Inflammatory macrophage treated with lipopolysaccharide for 4 hours (primary cell): ENCODE data around the gene RGS5.
"Not testable (repeated sequence)": the region's sequence is repeated elsewhere in the genome, so short reads cannot be mapped to it uniquely, and the experiment has no call there.

Experiments used
- DNase-seq: peaks from one replicate; pipeline ENCODE4 v3.0.0-alpha.2; 2020

The RGS5 gene

GRCh38 chr1:163202833-163203451, at the start of gene RGS5:
TSS of gene RGS5 (minus strand) at chr1:163202916. CDS start at chr1:163202835, 81 bp downstream.
- no peak for DNase-seq

GRCh38 chr1:163250382-163250974, 47.8 kb upstream of the RGS5 start:
- DNase-seq, result no peak

- no peak for DNase-seq
Measured at GRCh38 chr1:163248064-163248463, 45.3 kb upstream of the RGS5 start.

- not testable (repeated sequence) for DNase-seq
Measured at GRCh38 chr1:163244648-163245047, 41.9 kb upstream of the RGS5 start.

- DNase-seq, result no peak
Measured at GRCh38 chr1:163241746-163242145, 39.0 kb upstream of the RGS5 start.

- DNase-seq, result no peak
Measured at GRCh38 chr1:163240705-163241104, 38.0 kb upstream of the RGS5 start.

GRCh38 chr1:163233643-163234042, 30.9 kb upstream of the RGS5 start:
- DNase-seq, result not testable (repeated sequence)

- no peak for DNase-seq
Measured at GRCh38 chr1:163231385-163231784, 28.7 kb upstream of the RGS5 start.

GRCh38 chr1:163230827-163231226, 28.1 kb upstream of the RGS5 start:
- DNase-seq, result no peak

- DNase-seq, result not testable (repeated sequence)
Measured at GRCh38 chr1:163228271-163228670, 25.6 kb upstream of the RGS5 start.

- DNase-seq, result no peak
Measured at GRCh38 chr1:163227126-163227525, 24.4 kb upstream of the RGS5 start.

- DNase-seq, result no peak
Measured at GRCh38 chr1:163213626-163214025, 10.9 kb upstream of the RGS5 start.

- no peak for DNase-seq
Measured at GRCh38 chr1:163211667-163212066, 9.0 kb upstream of the RGS5 start.

GRCh38 chr1:163205513-163205912, 2.8 kb upstream of the RGS5 start:
- DNase-seq, result no peak

- no peak for DNase-seq
Measured at GRCh38 chr1:163203561-163203960, 845 bp upstream of the RGS5 start.

GRCh38 chr1:163201906-163202305, 810 bp downstream of the RGS5 start:
- DNase-seq, result no peak

- no peak for DNase-seq
Measured at GRCh38 chr1:163197022-163197421, 5.7 kb downstream of the RGS5 start.

- DNase-seq, result no peak
Measured at GRCh38 chr1:163196449-163196787, 6.3 kb downstream of the RGS5 start.

- DNase-seq, result no peak
Measured at GRCh38 chr1:163195728-163196448, 6.8 kb downstream of the RGS5 start.

- no peak for DNase-seq
Measured at GRCh38 chr1:163191301-163191700, 11.4 kb downstream of the RGS5 start.

GRCh38 chr1:163188947-163189346, 13.8 kb downstream of the RGS5 start:
- no peak for DNase-seq

GRCh38 chr1:163187849-163188248, 14.9 kb downstream of the RGS5 start:
- no peak for DNase-seq

- no peak for DNase-seq
Measured at GRCh38 chr1:163186862-163187261, 15.9 kb downstream of the RGS5 start.

- DNase-seq, result no peak
Measured at GRCh38 chr1:163182330-163182949, 20.3 kb downstream of the RGS5 start.
